ENCODE data around the gene SOS1. TPM values are rescaled to one million over a fixed set of nuclear protein-coding genes. Genes with fewer than 3 reads are reported as not detected.

The SOS1 gene
- total RNA-seq, 1 donor from 2014 or later: 54.5 TPM

DNA sequence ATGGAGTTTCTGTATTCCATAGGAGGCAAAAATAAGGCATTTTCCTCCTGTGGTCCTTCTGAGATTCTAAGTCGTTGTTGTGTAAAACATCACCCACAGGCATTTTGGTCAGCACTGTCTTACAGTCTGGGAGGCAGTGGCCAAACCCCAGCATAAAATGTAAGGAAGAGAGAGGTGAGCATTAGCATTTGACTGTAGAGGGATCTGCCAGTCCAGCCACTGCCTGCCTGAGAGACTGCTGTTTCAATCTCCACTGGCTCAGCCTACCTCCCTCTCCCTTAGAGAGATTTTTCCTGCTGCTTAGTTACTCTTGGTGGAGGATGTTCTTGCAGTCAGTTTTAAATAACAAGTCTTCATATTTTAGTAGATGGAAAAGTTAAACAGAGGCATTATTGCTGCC, 154.2 kb downstream of the SOS1 start:
- Mint-ChIP-seq H3K4me3 (no peak overlapping the region), H3K9me3 (peaks cover 4% of the 10 kb centered on the region), H3K36me3 (no peaks in the 10 kb centered on the region), H3K27me3 (ENCODE audit: low read depth) (no peaks in the 10 kb centered on the region), H3K27ac (no peak overlapping the region), H3K4me1 (peaks cover 4% of the 10 kb centered on the region)
- TF ChIP-seq, protein P1, sequence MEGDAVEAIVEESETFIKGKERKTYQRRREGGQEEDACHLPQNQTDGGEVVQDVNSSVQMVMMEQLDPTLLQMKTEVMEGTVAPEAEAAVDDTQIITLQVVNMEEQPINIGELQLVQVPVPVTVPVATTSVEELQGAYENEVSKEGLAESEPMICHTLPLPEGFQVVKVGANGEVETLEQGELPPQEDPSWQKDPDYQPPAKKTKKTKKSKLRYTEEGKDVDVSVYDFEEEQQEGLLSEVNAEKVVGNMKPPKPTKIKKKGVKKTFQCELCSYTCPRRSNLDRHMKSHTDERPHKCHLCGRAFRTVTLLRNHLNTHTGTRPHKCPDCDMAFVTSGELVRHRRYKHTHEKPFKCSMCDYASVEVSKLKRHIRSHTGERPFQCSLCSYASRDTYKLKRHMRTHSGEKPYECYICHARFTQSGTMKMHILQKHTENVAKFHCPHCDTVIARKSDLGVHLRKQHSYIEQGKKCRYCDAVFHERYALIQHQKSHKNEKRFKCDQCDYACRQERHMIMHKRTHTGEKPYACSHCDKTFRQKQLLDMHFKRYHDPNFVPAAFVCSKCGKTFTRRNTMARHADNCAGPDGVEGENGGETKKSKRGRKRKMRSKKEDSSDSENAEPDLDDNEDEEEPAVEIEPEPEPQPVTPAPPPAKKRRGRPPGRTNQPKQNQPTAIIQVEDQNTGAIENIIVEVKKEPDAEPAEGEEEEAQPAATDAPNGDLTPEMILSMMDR (IDR thresholded peaks at IDR 0.05; ENCODE audit: unreplicated experiment): no peak
- DNase-seq (ENCODE audit: low spot score in 2 of 2, unreplicated experiment in 2 of 2): no peak

GRCh38 chr2:38966006-38966405, 154.8 kb downstream of the SOS1 start:
- no peak for DNase-seq (ENCODE audit: low spot score in 2 of 2, unreplicated experiment in 2 of 2)
- peaks cover 4% of the 10 kb centered on the region for H3K4me1 Mint-ChIP-seq
- no peak overlapping the region for H3K4me3 Mint-ChIP-seq
- TF ChIP-seq, protein P1 (IDR thresholded peaks at IDR 0.05; ENCODE audit: unreplicated experiment): no peak
- no peak overlapping the region for H3K27ac Mint-ChIP-seq
- peaks cover 4% of the 10 kb centered on the region for H3K9me3 Mint-ChIP-seq
- no peaks in the 10 kb centered on the region for H3K36me3 Mint-ChIP-seq
- H3K27me3 Mint-ChIP-seq (ENCODE audit: low read depth): no peaks in the 10 kb centered on the region

DNA sequence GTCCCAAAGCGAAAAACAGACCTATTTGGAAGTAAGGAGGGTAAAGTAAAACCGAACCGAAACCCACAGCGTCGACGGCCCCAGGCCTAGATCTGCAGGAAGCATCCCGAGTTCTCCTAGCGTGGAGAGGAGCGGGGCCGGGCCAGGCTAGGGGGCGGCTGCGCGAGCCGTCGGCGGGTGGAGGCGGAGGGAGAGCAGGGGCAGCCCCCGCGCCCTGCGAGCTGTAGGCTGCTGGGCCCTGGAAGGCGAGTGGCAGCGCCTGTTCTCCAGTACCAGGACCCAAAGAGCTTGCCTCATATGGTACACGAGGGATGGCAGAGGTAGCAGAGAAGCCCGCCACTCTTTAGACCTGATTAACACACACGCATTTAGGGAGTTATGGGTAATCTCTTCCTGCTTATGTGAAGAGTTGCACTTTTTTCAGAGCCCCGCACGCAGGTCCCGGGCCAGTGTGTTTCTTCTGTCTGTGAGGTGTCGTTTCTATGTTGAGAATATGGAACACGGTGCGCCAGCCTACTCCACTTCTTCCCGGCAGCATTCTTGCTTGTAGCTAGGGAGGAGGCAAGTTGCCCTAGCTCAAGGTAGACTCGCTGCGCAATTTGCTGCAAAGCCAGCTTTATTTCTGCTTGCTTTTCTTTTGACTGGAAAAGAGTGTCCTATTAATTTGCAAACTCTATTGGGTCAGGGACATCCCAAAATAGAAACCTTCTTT, 160.1 kb downstream of the SOS1 start:
- H3K36me3 Mint-ChIP-seq: no peaks in the 10 kb centered on the region

DNA sequence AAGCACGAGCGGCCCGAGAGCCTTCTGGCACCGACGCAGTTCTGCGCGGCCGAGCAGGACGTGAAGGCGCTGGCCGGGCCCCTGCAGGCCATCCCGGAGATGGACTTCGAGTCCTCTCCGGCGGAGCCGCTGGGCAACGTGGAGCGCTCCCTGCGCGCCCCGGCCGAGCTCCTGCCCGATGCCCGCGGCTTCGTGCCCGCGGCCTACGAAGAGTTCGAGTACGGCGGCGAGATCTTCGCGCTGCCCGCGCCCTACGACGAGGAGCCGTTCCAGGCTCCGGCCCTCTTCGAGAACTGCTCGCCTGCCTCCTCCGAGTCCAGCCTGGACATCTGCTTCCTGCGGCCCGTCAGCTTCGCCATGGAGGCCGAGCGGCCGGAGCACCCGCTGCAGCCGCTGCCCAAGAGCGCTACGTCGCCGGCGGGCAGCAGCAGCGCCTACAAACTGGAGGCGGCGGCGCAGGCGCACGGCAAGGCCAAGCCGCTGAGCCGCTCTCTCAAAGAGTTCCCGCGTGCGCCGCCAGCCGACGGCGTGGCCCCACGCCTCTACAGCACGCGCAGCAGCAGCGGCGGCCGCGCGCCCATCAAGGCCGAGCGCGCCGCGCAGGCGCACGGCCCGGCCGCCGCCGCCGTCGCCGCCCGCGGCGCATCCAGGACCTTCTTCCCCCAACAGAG, 160.8 kb downstream of the SOS1 start:
- Mint-ChIP-seq H3K36me3 (no peaks in the 10 kb centered on the region), H3K4me3 (no peak overlapping the region), H3K4me1 (no peaks in the 10 kb centered on the region), H3K27ac (no peak overlapping the region), H3K27me3 (ENCODE audit: low read depth) (no peaks in the 10 kb centered on the region), H3K9me3 (peaks cover 4% of the 10 kb centered on the region)
- TF ChIP-seq, protein P1 (IDR thresholded peaks at IDR 0.05; ENCODE audit: unreplicated experiment): no peak
- DNase-seq (ENCODE audit: low spot score in 2 of 2, unreplicated experiment in 2 of 2): no peak

More for the DNA sequence above, 160.1 kb downstream of the SOS1 start:
- Mint-ChIP-seq H3K27me3 (ENCODE audit: low read depth) (no peaks in the 10 kb centered on the region), H3K27ac (no peak overlapping the region), H3K4me3 (no peak overlapping the region), H3K9me3 (peaks cover 4% of the 10 kb centered on the region), H3K4me1 (no peaks in the 10 kb centered on the region)
- DNase-seq (ENCODE audit: low spot score in 2 of 2, unreplicated experiment in 2 of 2): no peak
- TF ChIP-seq, protein P1 (IDR thresholded peaks at IDR 0.05; ENCODE audit: unreplicated experiment): no peak

DNA sequence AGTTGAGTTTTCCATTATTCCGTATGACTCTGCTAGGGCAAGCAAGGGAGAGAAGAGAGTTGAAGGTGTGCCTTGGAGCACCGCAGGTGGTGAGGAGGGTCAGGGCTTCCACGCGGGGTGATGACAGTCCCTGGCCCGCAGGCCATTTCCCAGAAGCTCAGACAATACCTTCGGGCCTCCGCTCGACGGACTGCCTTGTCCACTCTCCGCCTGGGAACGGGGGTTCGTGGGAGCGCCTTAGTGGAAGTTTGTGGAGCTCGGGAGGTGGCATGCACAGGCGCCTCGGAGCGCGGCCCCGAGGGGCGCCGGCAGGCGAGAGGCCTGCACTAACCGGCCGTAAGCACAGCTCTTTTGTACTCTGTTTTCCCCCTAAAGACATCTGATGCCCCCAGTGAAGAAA, 161.4 kb downstream of the SOS1 start:
- Mint-ChIP-seq H3K27me3 (ENCODE audit: low read depth) (no peaks in the 10 kb centered on the region), H3K9me3 (peaks cover 4% of the 10 kb centered on the region), H3K36me3 (no peaks in the 10 kb centered on the region), H3K4me3 (no peak overlapping the region), H3K4me1 (no peaks in the 10 kb centered on the region), H3K27ac (no peak overlapping the region)
- TF ChIP-seq, protein P1 (IDR thresholded peaks at IDR 0.05; ENCODE audit: unreplicated experiment): no peak
- no peak for DNase-seq (ENCODE audit: low spot score in 2 of 2, unreplicated experiment in 2 of 2)

Data from mesothelial cell of epicardium (in vitro differentiated cells).